ENCODE measurements around the gene IL12RB1.
"Not testable (repeated sequence)": the region's sequence is repeated elsewhere in the genome, so short reads cannot be mapped to it uniquely, and the experiment has no call there.

Gene IL12RB1

GRCh38 chr19:18044825-18045304 is 41.9 kb downstream of the IL12RB1 start:
- DNase-seq = no peak

GRCh38 chr19:18043676-18044075 is 43.1 kb downstream of the IL12RB1 start:
- no peak for DNase-seq

GRCh38 chr19:18041054-18041453 is 45.7 kb downstream of the IL12RB1 start:
- DNase-seq = no peak

- DNase-seq = not testable (repeated sequence)
These were observed 54.6 kb downstream of the IL12RB1 start for GRCh38 chr19:18032102-18032501.

GRCh38 chr19:18031401-18031800 is 55.3 kb downstream of the IL12RB1 start:
- not testable (repeated sequence) for DNase-seq

GRCh38 chr19:18029617-18030338 is 57.0 kb downstream of the IL12RB1 start:
- DNase-seq = no peak

GRCh38 chr19:18027151-18027550 is 59.6 kb downstream of the IL12RB1 start:
- no peak for DNase-seq

- no peak for DNase-seq
These were observed 63.0 kb downstream of the IL12RB1 start for GRCh38 chr19:18023622-18024251.

- peak; percentile 93 for DNase-seq
These were observed 65.5 kb downstream of the IL12RB1 start for GRCh38 chr19:18021121-18021755.

- no peak for DNase-seq
These were observed 66.3 kb downstream of the IL12RB1 start for GRCh38 chr19:18020212-18021085.

GRCh38 chr19:18017275-18018083 is 69.3 kb downstream of the IL12RB1 start:
- DNase-seq = no peak

- no peak for DNase-seq
These were observed 70.4 kb downstream of the IL12RB1 start for GRCh38 chr19:18016209-18016910.

- no peak for DNase-seq
These were observed 72.5 kb downstream of the IL12RB1 start for GRCh38 chr19:18014197-18014596.

- DNase-seq = no peak
These were observed 73.3 kb downstream of the IL12RB1 start for GRCh38 chr19:18013210-18014111.

GRCh38 chr19:18010149-18010548 is 76.6 kb downstream of the IL12RB1 start:
- DNase-seq = no peak

- no peak for DNase-seq
These were observed 77.2 kb downstream of the IL12RB1 start for GRCh38 chr19:18009412-18010066.

Data from NCI-H226 (cell line).